Progenitor cell of endocrine pancreas (in vitro differentiated cells): Measurements from ENCODE around the gene SCD. TPM values are rescaled to one million over a fixed set of nuclear protein-coding genes. Genes with fewer than 3 reads are reported as not detected.

Experiments
- DNase-seq: peaks from one replicate; pipeline ENCODE4 v3.0.0; 2021; ENCODE audit warnings: low spot score; ENCODE audit not compliant: unreplicated experiment
- H3K27ac Mint-ChIP-seq: 2 replicates; pipeline ENCODE4 v1.8.0; 2021; ENCODE audit warnings: mild to moderate bottlenecking, moderate library complexity, mixed read lengths
- H3K27me3 Mint-ChIP-seq: 2 replicates; pipeline ENCODE4 v1.8.0; 2021; ENCODE audit warnings: mixed read lengths
- H3K36me3 Mint-ChIP-seq: 2 replicates; pipeline ENCODE4 v1.8.0; 2022; ENCODE audit warnings: mixed read lengths; ENCODE audit not compliant: insufficient read depth
- H3K4me1 Mint-ChIP-seq: 2 replicates; pipeline ENCODE4 v1.8.0; 2021; ENCODE audit warnings: low read depth, mixed read lengths
- H3K4me3 Mint-ChIP-seq: 2 replicates; pipeline ENCODE4 v1.8.0; 2021; ENCODE audit warnings: low read depth, mild to moderate bottlenecking, moderate library complexity, mixed read lengths
- H3K9me3 Mint-ChIP-seq: 2 replicates; pipeline ENCODE4 v1.8.0; 2021; ENCODE audit warnings: low read depth, mixed read lengths
- total RNA-seq: library from RNA; stranded (reverse); gene quantifications from 2 replicates; pipeline ENCODE4 v1.2.1, GENCODE V29; 2021
- TF ChIP-seq, protein P1 (sequence below): fragments of 200-600 bp; sonication (generic); IDR thresholded peaks from one replicate; pipeline ENCODE4 v1.5.0; 2021; ENCODE audit warnings: antibody characterized with exemption, mild to moderate bottlenecking; ENCODE audit not compliant: unreplicated experiment

Gene SCD
- total RNA-seq, 1 donor from 2014 or later: 281 TPM

DNA sequence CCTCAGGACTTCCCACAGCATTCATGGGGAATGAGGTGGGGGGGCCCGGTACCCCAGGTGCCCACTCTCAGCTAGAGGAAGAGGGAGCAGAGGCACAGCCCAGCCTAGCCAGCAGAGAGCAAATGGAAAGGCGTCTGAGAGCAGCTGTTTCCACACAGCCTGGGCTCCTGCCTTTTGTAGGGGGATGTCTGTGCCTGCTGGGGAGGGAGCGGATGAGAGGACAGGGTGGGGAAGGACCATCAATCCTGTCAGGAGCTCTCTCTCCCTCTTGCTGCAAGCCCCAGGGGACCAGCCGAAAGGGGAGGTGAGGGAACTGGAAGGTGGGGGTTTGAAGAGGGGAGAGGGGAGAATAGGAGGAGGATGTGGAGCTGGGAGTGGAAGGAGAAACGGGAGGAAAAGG, 17.0 kb upstream of the SCD start, which contains the start of gene PKD2L1:
PKD2L1 (minus strand) TSS at position 150 of the 400 bp plus-strand sequence; CDS start at position 25, 125 bp downstream.
- DNase-seq: no peak
- Mint-ChIP-seq H3K36me3 (no peaks in the 10 kb centered on the region), H3K4me1 (no peaks in the 10 kb centered on the region), H3K27ac (no peak within 1 kb of the TSS), H3K4me3 (no peak within 1 kb of the TSS), H3K27me3 (peaks cover 72% of the 10 kb centered on the region), H3K9me3 (no peaks in the 10 kb centered on the region)
- TF ChIP-seq, protein P1, sequence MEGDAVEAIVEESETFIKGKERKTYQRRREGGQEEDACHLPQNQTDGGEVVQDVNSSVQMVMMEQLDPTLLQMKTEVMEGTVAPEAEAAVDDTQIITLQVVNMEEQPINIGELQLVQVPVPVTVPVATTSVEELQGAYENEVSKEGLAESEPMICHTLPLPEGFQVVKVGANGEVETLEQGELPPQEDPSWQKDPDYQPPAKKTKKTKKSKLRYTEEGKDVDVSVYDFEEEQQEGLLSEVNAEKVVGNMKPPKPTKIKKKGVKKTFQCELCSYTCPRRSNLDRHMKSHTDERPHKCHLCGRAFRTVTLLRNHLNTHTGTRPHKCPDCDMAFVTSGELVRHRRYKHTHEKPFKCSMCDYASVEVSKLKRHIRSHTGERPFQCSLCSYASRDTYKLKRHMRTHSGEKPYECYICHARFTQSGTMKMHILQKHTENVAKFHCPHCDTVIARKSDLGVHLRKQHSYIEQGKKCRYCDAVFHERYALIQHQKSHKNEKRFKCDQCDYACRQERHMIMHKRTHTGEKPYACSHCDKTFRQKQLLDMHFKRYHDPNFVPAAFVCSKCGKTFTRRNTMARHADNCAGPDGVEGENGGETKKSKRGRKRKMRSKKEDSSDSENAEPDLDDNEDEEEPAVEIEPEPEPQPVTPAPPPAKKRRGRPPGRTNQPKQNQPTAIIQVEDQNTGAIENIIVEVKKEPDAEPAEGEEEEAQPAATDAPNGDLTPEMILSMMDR: no peak

DNA sequence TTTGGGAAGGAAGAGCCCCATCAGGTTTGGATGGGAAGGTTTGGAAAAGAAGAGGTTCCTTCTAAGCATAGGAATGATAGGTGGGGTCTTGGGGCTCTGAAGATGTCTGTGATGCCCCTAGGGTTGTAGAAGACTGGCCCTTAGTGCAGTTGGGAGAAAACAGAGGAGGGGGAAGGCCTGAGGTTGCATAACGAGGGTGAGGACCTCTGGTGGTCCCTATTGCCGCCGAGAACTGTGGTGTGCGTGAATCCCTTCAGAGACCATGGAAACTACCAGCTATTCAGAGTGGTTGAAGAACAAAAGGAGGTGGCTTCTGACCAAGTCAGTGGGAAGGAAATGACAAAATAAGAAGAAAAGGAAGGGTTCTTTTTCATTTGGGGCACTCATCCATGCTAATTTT, 13.9 kb upstream of the SCD start:
- Mint-ChIP-seq H3K27ac (no peak overlapping the region), H3K9me3 (no peaks in the 10 kb centered on the region), H3K36me3 (no peaks in the 10 kb centered on the region), H3K27me3 (peaks cover 52% of the 10 kb centered on the region), H3K4me3 (no peak overlapping the region), H3K4me1 (no peaks in the 10 kb centered on the region)
- TF ChIP-seq, protein P1: no peak
- no peak for DNase-seq

DNA sequence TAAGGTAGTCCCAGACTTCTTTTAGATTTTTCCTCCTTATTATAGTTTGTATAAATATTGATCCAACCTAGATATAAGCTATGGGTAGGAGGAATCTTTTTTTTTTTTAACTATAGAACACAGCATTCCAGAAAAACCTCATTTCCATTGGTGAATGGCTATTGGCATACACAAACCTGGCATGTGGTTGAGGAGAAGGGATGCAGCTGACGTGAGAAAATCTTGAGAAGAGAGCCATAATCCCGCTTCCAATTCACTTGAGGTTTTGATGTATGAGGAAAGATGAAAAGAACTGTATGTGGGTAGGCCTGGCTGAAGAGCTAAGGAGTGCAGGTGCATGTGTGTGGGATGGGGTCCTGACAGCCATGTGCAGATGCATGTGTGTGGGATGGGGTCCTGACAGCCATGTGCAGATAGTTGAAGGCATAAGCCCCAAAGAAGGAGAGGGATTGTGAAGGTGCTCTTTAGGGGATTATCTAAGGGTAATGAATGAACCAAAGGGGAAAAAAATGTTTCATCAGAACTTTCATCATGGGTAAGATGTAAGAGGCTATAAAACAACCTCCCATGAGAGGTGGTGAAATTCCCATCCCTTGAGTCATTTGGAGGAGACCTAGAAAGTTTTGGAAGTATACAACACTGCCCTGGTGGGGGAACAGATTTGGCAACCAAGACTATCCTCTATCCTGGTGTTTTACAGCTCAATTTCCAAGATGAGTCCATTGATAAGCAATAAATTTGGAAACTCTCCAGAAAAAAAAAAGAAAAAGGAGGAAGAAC, 13.2 kb upstream of the SCD start:
- Mint-ChIP-seq H3K27ac (no peak overlapping the region), H3K36me3 (no peaks in the 10 kb centered on the region), H3K9me3 (no peaks in the 10 kb centered on the region), H3K4me3 (no peak overlapping the region), H3K4me1 (no peaks in the 10 kb centered on the region), H3K27me3 (peaks cover 47% of the 10 kb centered on the region)
- no peak for DNase-seq
- TF ChIP-seq, protein P1: no peak

DNA sequence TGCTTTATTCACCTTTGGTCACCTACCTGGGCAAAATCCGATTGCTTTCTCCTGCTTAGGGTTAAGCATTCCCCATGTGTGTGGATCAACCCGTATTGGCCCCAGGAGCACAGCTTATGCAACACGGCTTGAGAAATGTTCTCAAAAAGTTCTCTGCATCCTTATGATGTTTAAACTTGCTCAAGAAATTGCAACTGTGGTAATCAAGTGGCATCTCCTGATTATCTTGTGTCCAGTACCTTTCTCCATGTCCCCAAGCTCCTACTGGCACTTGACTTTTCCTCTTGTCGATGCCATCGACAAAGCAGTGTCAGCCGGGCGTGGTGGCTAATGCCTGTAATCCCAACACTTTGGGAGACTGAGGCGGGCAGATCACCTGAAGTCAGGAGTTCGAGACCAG, 12.3 kb upstream of the SCD start:
- H3K27ac Mint-ChIP-seq: no peak overlapping the region
- no peaks in the 10 kb centered on the region for H3K4me1 Mint-ChIP-seq
- no peaks in the 10 kb centered on the region for H3K9me3 Mint-ChIP-seq
- H3K27me3 Mint-ChIP-seq: peaks cover 39% of the 10 kb centered on the region
- TF ChIP-seq, protein P1: no peak
- DNase-seq: no peak
- no peaks in the 10 kb centered on the region for H3K36me3 Mint-ChIP-seq
- no peak overlapping the region for H3K4me3 Mint-ChIP-seq

GRCh38 chr10:100338434-100339036, 8.5 kb upstream of the SCD start:
- Mint-ChIP-seq H3K4me3 (no peak overlapping the region), H3K27me3 (peaks cover 9% of the 10 kb centered on the region), H3K4me1 (peaks cover 21% of the 10 kb centered on the region), H3K36me3 (no peaks in the 10 kb centered on the region), H3K27ac (peak overlapping the region; percentile 71), H3K9me3 (no peaks in the 10 kb centered on the region)
- DNase-seq: peak; percentile 66
- TF ChIP-seq, protein P1: peak; percentile 90
